Upper lobe of left lung (tissue), 6 donors: Measurements from ENCODE around the gene SLC35C1. TPM values are rescaled to one million over a fixed set of nuclear protein-coding genes. Genes with fewer than 3 reads are reported as not detected.

Source experiments
- ATAC-seq, 2 donors: fragments of 200-7000 bp; cut with Tn5 transposase; one replicate each; pipeline ENCODE4 v1.9.1; 2022; ENCODE audit warnings: mild to moderate bottlenecking in 2 of 2, moderate library complexity in 2 of 2; ENCODE audit not compliant: low FRiP score in 2 of 2
- DNase-seq, 2 donors: peaks; one replicate each; pipeline ENCODE4 v3.0.0-alpha.2; 2019 to 2020
- H3K27ac ChIP-seq, 4 donors: fragments of 200-600 bp; sonication (generic); one replicate each; pipeline ENCODE4 v1.5.1; 2016 to 2019
- H3K27me3 ChIP-seq, 4 donors: fragments of 200-600 bp; sonication (generic); one replicate each; pipeline ENCODE4 v1.5.1; 2017 to 2019
- H3K36me3 ChIP-seq, 4 donors: fragments of 200-600 bp; sonication (generic); one replicate each; pipeline ENCODE4 v1.5.1; 2016 to 2019
- H3K4me1 ChIP-seq, 4 donors: fragments of 200-600 bp; sonication (generic); one replicate each; pipeline ENCODE4 v1.5.1; 2018 to 2019
- H3K4me3 ChIP-seq, 4 donors: fragments of 200-600 bp; sonication (generic); one replicate each; pipeline ENCODE4 v1.5.1; 2017 to 2019; ENCODE audit warnings: mild to moderate bottlenecking in 2 of 4, moderate library complexity in 1 of 4
- H3K9me3 ChIP-seq, 4 donors: fragments of 200-600 bp; sonication (generic); one replicate each; pipeline ENCODE4 v1.5.1; 2018 to 2019
- EP300 ChIP-seq, 4 donors: sonication (generic); formaldehyde crosslinking; IDR thresholded peaks; one replicate each; pipeline ENCODE4 v1.5.1; 2017; ENCODE audit warnings: antibody characterized with exemption in 4 of 4, control low read depth in 2 of 4
- POLR2A ChIP-seq, 4 donors: fragments of 450-650 bp; IDR thresholded peaks; one replicate each; pipeline ENCODE4 v1.5.1; 2016 to 2017; ENCODE audit warnings: antibody characterized with exemption in 4 of 4, mild to moderate bottlenecking in 2 of 4
- POLR2AphosphoS5 ChIP-seq, 2 donors: sonication (generic); formaldehyde crosslinking; IDR thresholded peaks; one replicate each; pipeline ENCODE4 v1.5.1; 2017; ENCODE audit warnings: antibody characterized with exemption in 2 of 2
- whole genome bisulfite sequencing, 2 donors: methylation state at CpG; one replicate each; pipeline ENCODE4 v1.1.5; 2017 to 2018; 5-methylcytosine and 5-hydroxymethylcytosine counted together
- total RNA-seq, 6 donors: library from RNA; depleted of rRNA in 4 of 6; stranded (reverse); fragments of >200 nt in 4 of 6; gene quantifications; one replicate each; pipeline versions ENCODE4 v1.1.0 to v1.2.1, GENCODE V29; 2016 to 2021
- TF ChIP-seq, protein P1 (sequence below), 6 experiments: fragments of 450-650 bp in 4 of 6; fragments of 200-600 bp in 2 of 6; sonication (generic) in 2 of 6; IDR thresholded peaks; one replicate each; pipeline ENCODE4 v1.5.1; 2016 to 2019; ENCODE audit warnings: antibody characterized with exemption in 6 of 6
- donor health status: DM: no; HTN: no; CAD: no; lungs with moderate emphysema.
- donor health status: DM: no; HTN: yes; CAD: no; lungs with severe emphysema.

SLC35C1 gene
- total RNA-seq, 6 donors from 2014 or later = 18.3 to 50.9 (median 24.0) TPM

DNA sequence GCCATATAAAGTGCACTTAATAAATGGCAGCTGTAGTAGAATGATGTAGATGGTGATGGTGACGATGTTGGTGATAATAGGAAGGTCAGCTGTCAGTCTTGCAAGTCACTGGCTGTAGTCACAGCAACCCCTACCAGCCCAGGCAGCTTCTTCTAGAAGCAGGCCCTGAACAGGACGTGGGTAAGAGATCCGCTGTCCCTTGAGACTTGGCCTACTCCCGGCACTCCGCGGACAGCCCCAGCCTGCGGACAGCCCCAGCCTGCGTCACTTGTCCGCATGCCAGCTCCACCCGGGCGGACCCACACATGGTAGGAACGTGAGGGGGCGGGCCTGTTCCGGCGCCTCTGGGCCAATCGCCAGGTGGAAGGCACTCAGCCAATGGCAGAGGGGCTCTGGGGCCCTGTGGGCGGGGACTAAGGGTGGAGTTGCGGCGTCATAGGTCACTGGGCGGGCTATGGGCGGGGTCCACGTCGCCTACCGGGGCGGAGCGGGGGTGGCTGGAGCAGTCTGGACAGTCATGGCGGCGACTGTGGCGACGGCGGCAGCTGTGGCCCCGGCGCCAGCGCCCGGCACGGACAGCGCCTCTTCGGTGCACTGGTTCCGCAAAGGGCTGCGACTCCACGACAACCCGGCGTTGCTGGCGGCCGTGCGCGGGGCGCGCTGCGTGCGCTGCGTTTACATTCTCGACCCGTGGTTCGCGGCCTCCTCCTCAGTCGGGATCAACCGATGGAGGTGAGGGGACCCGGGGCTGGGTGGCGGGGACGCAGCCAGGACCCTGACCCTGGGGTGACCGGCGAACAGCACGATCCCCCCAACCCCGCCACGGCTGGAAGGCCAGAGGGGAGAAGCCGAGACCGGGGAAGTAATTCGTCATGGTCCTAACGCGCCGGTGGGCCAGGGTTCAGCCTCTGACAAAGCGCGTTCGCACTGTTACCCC lies 42.3 kb downstream of the SLC35C1 start, which contains the start of gene CRY2:
CRY2 (plus strand) TSS at position 502 of the 937 bp plus-strand sequence; CDS start at position 518, 16 bp downstream.
- Histone ChIP-seq H3K4me1 (peaks cover 47 to 62% (median 54%) of the 10 kb centered on the region in 4 donors), H3K36me3 (no peaks in the 10 kb centered on the region), H3K27ac (peak within 1 kb of the TSS; percentile 94 to 99 (median 97)), H3K27me3 (no peaks in the 10 kb centered on the region), H3K4me3 (peak within 1 kb of the TSS; percentile 49 to 91 (median 89)), H3K9me3 (no peaks in the 10 kb centered on the region)
- WGBS, 2 donors = 0 to 1% methylated on average over 5 to 47 of the region's 75 CpGs
- TF ChIP-seq EP300 (IDR thresholded peaks at IDR 0.05) = peak in 1 of 4 donors; percentile 83
- TF ChIP-seq, protein P1, sequence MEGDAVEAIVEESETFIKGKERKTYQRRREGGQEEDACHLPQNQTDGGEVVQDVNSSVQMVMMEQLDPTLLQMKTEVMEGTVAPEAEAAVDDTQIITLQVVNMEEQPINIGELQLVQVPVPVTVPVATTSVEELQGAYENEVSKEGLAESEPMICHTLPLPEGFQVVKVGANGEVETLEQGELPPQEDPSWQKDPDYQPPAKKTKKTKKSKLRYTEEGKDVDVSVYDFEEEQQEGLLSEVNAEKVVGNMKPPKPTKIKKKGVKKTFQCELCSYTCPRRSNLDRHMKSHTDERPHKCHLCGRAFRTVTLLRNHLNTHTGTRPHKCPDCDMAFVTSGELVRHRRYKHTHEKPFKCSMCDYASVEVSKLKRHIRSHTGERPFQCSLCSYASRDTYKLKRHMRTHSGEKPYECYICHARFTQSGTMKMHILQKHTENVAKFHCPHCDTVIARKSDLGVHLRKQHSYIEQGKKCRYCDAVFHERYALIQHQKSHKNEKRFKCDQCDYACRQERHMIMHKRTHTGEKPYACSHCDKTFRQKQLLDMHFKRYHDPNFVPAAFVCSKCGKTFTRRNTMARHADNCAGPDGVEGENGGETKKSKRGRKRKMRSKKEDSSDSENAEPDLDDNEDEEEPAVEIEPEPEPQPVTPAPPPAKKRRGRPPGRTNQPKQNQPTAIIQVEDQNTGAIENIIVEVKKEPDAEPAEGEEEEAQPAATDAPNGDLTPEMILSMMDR (IDR thresholded peaks at IDR 0.05) = peak in 2 of 6 experiments; percentile 21 to 26
- TF ChIP-seq POLR2AphosphoS5 (IDR thresholded peaks at IDR 0.05) = peak; percentile 94 to 95
- TF ChIP-seq POLR2A (IDR thresholded peaks at IDR 0.05) = peak; percentile 70 to 100 (median 98)
- ATAC-seq (peak; percentile 97 to 98), DNase-seq (peak; percentile 99)

DNA sequence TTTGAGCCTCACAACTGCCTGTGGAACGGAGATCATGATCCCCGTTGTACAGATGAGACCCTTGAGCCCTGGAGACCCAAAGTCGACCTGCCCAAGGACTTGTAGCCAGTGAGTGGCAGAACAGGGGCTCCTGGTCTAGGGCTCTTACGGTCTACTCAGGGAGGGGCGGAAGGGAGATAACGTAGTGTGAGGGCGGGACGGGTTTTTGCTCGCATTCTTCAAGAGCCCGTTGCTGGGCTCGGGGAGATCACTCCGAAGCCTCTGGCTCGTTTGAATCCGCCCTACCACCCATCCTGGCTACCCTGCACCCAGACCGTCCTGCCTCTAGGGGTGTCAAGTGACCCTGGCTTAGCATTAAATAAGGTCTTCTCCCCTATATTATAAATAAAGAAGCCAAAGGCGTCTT lies 43.0 kb downstream of the SLC35C1 start:
- ATAC-seq = peak; percentile 71 to 79
- peak overlapping the region; percentile 94 to 99 (median 97) for H3K27ac ChIP-seq
- H3K4me3 ChIP-seq = peak overlapping the region; percentile 49 to 91 (median 89)
- H3K9me3 ChIP-seq = no peaks in the 10 kb centered on the region
- H3K36me3 ChIP-seq = no peaks in the 10 kb centered on the region
- TF ChIP-seq POLR2A (IDR thresholded peaks at IDR 0.05) (no peak), EP300 (IDR thresholded peaks at IDR 0.05) (peak in 1 of 4 donors; percentile 2), POLR2AphosphoS5 (IDR thresholded peaks at IDR 0.05) (peak in 1 of 2 donors; percentile 33)
- TF ChIP-seq, protein P1 (IDR thresholded peaks at IDR 0.05) = peak in 1 of 6 experiments; percentile 14
- peak in 1 of 2 donors; percentile 73 for DNase-seq
- no peaks in the 10 kb centered on the region for H3K27me3 ChIP-seq
- H3K4me1 ChIP-seq = peaks cover 51 to 67% (median 58%) of the 10 kb centered on the region in 4 donors
- WGBS, 2 donors = 1 to 2% methylated on average over 7 to 16 of the region's 16 CpGs

DNA sequence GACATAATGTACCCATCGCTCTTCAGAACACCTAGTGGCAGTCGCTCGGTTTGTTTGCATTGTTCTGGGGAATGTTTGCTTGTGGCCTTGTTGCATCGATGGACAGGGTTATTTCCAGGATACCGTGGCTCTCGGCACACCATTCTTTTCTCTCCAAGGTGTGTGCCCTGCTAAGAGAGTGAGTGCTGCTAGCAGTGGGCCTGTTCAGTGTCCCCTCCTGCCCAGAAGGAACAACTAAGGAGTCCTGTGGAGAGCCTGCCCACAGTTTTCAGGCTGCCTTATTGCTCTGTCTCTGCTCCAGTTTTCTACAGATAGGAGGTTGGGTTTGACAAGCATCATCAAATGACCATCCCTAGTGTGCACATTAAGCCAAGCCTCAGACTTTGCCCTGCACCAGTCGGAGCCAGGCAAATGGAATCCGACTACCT lies 43.7 kb downstream of the SLC35C1 start:
- ATAC-seq = peak in 1 of 2 donors; percentile 45
- Histone ChIP-seq H3K4me3 (peak overlapping the region in 3 of 4 donors; percentile 87 to 91 (median 91)), H3K36me3 (peaks cover 0 to 4% (median 0%) of the 10 kb centered on the region in 4 donors), H3K9me3 (no peaks in the 10 kb centered on the region), H3K4me1 (peaks cover 51 to 65% (median 57%) of the 10 kb centered on the region in 4 donors), H3K27me3 (no peaks in the 10 kb centered on the region), H3K27ac (peak overlapping the region; percentile 94 to 99 (median 97))
- 53 to 60% methylated on average over 8 of the region's 8 CpGs for WGBS, 2 donors
- peak in 1 of 2 donors; percentile 67 for DNase-seq
- TF ChIP-seq POLR2AphosphoS5 (IDR thresholded peaks at IDR 0.05) (peak in 1 of 2 donors; percentile 45), POLR2A (IDR thresholded peaks at IDR 0.05) (peak in 1 of 4 donors; percentile 21), EP300 (IDR thresholded peaks at IDR 0.05) (peak in 2 of 4 donors; percentile 38 to 65)
- TF ChIP-seq, protein P1 (IDR thresholded peaks at IDR 0.05) = no peak

DNA sequence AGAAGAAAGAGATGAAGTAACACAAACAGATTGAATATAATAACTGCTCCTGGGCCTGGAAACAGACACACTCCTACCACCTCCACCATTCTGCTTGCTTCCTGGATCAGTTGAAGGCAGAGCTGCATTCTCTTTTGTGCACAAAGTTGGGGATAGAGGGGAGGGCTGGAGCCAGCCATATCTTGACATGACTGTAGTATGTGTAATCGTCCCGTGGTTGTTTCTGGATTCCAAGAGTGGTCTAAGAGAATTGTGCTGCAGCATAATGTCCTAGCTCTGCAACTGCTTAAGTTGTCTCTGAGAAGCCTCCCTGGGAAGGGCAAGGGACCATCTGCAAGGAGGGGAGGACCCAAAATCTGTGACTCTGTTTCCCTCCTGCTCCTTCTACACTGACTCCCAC lies 45.5 kb downstream of the SLC35C1 start:
- ATAC-seq = no peak
- no peak overlapping the region for H3K27ac ChIP-seq

More for the DNA sequence above, 45.5 kb downstream of the SLC35C1 start:
- Histone ChIP-seq H3K27me3 (no peaks in the 10 kb centered on the region), H3K9me3 (no peaks in the 10 kb centered on the region), H3K4me3 (no peak overlapping the region), H3K36me3 (peaks cover 0 to 12% (median 0%) of the 10 kb centered on the region in 4 donors), H3K4me1 (peaks cover 50 to 80% (median 65%) of the 10 kb centered on the region in 4 donors)
- TF ChIP-seq EP300 (IDR thresholded peaks at IDR 0.05) (no peak), POLR2A (IDR thresholded peaks at IDR 0.05) (no peak), POLR2AphosphoS5 (IDR thresholded peaks at IDR 0.05) (no peak)
- TF ChIP-seq, protein P1 (IDR thresholded peaks at IDR 0.05) = no peak
- 58 to 74% methylated on average over 2 of the region's 2 CpGs for WGBS, 2 donors
- DNase-seq = no peak
